ENCODE results near the gene TRNP1. TPM values are rescaled to one million over a fixed set of nuclear protein-coding genes. Genes with fewer than 3 reads are reported as not detected.

Gene TRNP1
- polyA plus RNA-seq, 1 donor (not counting 4 experiments of a cell fraction or from before 2014, with no cell fraction given), result 164 TPM

- Histone ChIP-seq H3K4me2 (ENCODE audit: control insufficient read depth, extremely low read depth, insufficient read depth, low read depth, low read length) (no peak overlapping the region), H3K4me3 (ENCODE audit: control insufficient read depth in 2 of 3, extremely low read depth in 1 of 3, insufficient read depth in 2 of 3, low read depth in 1 of 3, low read length in 3 of 3) (no peak overlapping the region), H3K9me1 (ENCODE audit: control insufficient read depth, extremely low read depth, insufficient read depth, low read length) (peaks cover 3% of the 10 kb centered on the region), H3K9me3 (ENCODE audit: control insufficient read depth, low read depth, low read length) (no peaks in the 10 kb centered on the region), H3K9ac (ENCODE audit: control insufficient read depth, extremely low read depth, insufficient read depth, low read length) (no peak overlapping the region), H4K20me1 (ENCODE audit: control insufficient read depth, extremely low read depth, insufficient read depth, low read length) (no peaks in the 10 kb centered on the region), H3K4me1 (ENCODE audit: control insufficient read depth, extremely low read depth, insufficient read depth, low read length) (peaks cover 7% of the 10 kb centered on the region), H3K79me2 (ENCODE audit: control insufficient read depth, insufficient read depth, low read length) (no peaks in the 10 kb centered on the region), H3K27ac (ENCODE audit: control insufficient read depth, insufficient read depth, low read length) (no peak overlapping the region), H3K36me3 (ENCODE audit: control insufficient read depth in 2 of 2, extremely low read depth in 1 of 2, insufficient read depth in 2 of 2, low read length in 2 of 2) (peaks cover 0 to 1% of the 10 kb centered on the region in 2 experiments), H3K27me3 (ENCODE audit: control insufficient read depth, extremely low read depth, insufficient read depth, low read length) (no peaks in the 10 kb centered on the region), H2AFZ (ENCODE audit: control insufficient read depth, low read length) (no peak overlapping the region)
- no peak for DNase-seq (ENCODE audit: low read depth, low spot score)
- FAIRE-seq, result no peak
- TF ChIP-seq EZH2 (IDR thresholded peaks at IDR 0.05; ENCODE audit: low read length), result no peak
- TF ChIP-seq CTCF (optimal IDR thresholded peaks at IDR 0.05 in 1 of 3, IDR thresholded peaks at IDR 0.05 in 1 of 3, conservative IDR thresholded peaks at IDR 0.05 in 1 of 3; ENCODE audit: extremely low read depth in 1 of 3, insufficient read depth in 2 of 3, low read length in 3 of 3), result no peak
- dilution Hi-C loops (cut with MboI; ENCODE audit: extremely low pct_ligation_motif_present, low sequenced_read_pairs), result no loop called here
Observed at GRCh38 chr1:26972390-26972789, 21.1 kb upstream of the TRNP1 start.

GRCh38 chr1:26972821-26973220 lies 20.7 kb upstream of the TRNP1 start:
- Histone ChIP-seq H3K4me1 (ENCODE audit: control insufficient read depth, extremely low read depth, insufficient read depth, low read length) (peaks cover 7% of the 10 kb centered on the region), H3K27ac (ENCODE audit: control insufficient read depth, insufficient read depth, low read length) (no peak overlapping the region)

More at GRCh38 chr1:26972821-26973220, 20.7 kb upstream of the TRNP1 start:
- Histone ChIP-seq H4K20me1 (ENCODE audit: control insufficient read depth, extremely low read depth, insufficient read depth, low read length) (no peaks in the 10 kb centered on the region), H3K79me2 (ENCODE audit: control insufficient read depth, insufficient read depth, low read length) (no peaks in the 10 kb centered on the region), H3K9me1 (ENCODE audit: control insufficient read depth, extremely low read depth, insufficient read depth, low read length) (peaks cover 3% of the 10 kb centered on the region), H3K4me2 (ENCODE audit: control insufficient read depth, extremely low read depth, insufficient read depth, low read depth, low read length) (no peak overlapping the region), H3K27me3 (ENCODE audit: control insufficient read depth, extremely low read depth, insufficient read depth, low read length) (no peaks in the 10 kb centered on the region), H2AFZ (ENCODE audit: control insufficient read depth, low read length) (no peak overlapping the region), H3K9me3 (ENCODE audit: control insufficient read depth, low read depth, low read length) (no peaks in the 10 kb centered on the region), H3K36me3 (ENCODE audit: control insufficient read depth in 2 of 2, extremely low read depth in 1 of 2, insufficient read depth in 2 of 2, low read length in 2 of 2) (peaks cover 0 to 1% of the 10 kb centered on the region in 2 experiments), H3K4me3 (ENCODE audit: control insufficient read depth in 2 of 3, extremely low read depth in 1 of 3, insufficient read depth in 2 of 3, low read depth in 1 of 3, low read length in 3 of 3) (no peak overlapping the region), H3K9ac (ENCODE audit: control insufficient read depth, extremely low read depth, insufficient read depth, low read length) (no peak overlapping the region)
- no peak for FAIRE-seq
- DNase-seq (ENCODE audit: low read depth, low spot score), result no peak
- TF ChIP-seq CTCF (optimal IDR thresholded peaks at IDR 0.05 in 1 of 3, IDR thresholded peaks at IDR 0.05 in 1 of 3, conservative IDR thresholded peaks at IDR 0.05 in 1 of 3; ENCODE audit: extremely low read depth in 1 of 3, insufficient read depth in 2 of 3, low read length in 3 of 3) (no peak), EZH2 (IDR thresholded peaks at IDR 0.05; ENCODE audit: low read length) (no peak)
- dilution Hi-C loops (cut with MboI; ENCODE audit: extremely low pct_ligation_motif_present, low sequenced_read_pairs), result no loop called here

Measured in keratinocyte (primary cell).